GM12875 (cell line): ENCODE results near the gene PEMT.

Experiments
- H3K4me3 ChIP-seq: one replicate; pipeline ENCODE4 v1.5.1; 2011; ENCODE audit warnings: low read depth, low read length, control low read depth
- CTCF ChIP-seq: IDR thresholded peaks from 2 replicates; pipeline ENCODE4 v1.5.1; 2011; ENCODE audit warnings: low read depth, mild to moderate bottlenecking, control low read depth, inconsistent platforms, low read length, moderate library complexity, borderline replicate concordance; ENCODE audit not compliant: insufficient read depth

Gene PEMT

GRCh38 chr17:17587614-17588337 is 3.7 kb downstream of the PEMT start:
- no peak overlapping the region for H3K4me3 ChIP-seq
- TF ChIP-seq CTCF, result no peak

- no peak for TF ChIP-seq CTCF
- no peak overlapping the region for H3K4me3 ChIP-seq
These were observed 9.1 kb downstream of the PEMT start for GRCh38 chr17:17582372-17582771.

- TF ChIP-seq CTCF, result no peak
- H3K4me3 ChIP-seq, result no peak overlapping the region
These were observed 10.0 kb downstream of the PEMT start for GRCh38 chr17:17581509-17581908.

GRCh38 chr17:17580662-17581470 is 10.6 kb downstream of the PEMT start:
- H3K4me3 ChIP-seq, result no peak overlapping the region
- TF ChIP-seq CTCF, result no peak

- TF ChIP-seq CTCF, result no peak
These were observed 11.8 kb downstream of the PEMT start for GRCh38 chr17:17579691-17580090.

GRCh38 chr17:17577373-17577772 is 14.1 kb downstream of the PEMT start:
- TF ChIP-seq CTCF, result no peak
- H3K4me3 ChIP-seq, result no peak overlapping the region

More at GRCh38 chr17:17579691-17580090, 11.8 kb downstream of the PEMT start:
- no peak overlapping the region for H3K4me3 ChIP-seq
